NCI-H1417 (cell line): ENCODE data around the gene TSPAN5.

Experiments
- DNase-seq, 3 experiments: peaks; one replicate each; lab custom pipeline; 2025; lab: John Stamatoyannopoulos, UW

The TSPAN5 gene

DNA sequence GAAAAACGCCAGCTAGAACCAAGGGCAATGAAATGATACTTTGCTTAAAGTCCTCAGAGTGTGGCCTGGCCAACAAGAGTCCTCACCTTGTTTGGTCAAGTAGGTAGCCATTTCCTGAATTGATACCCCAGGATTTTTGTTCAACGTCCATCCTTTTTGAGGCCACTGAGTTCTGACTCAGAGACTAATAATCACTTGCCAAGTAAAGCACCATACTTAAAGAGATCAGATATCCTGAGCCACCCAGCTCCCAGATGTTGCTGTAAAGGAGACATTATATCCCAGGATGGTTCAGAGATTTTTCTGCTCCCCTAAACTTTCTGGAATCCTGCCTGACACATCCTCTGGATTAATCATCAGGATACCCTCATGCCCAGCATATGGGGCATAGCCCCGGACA is 206.3 kb downstream of the TSPAN5 start:
- DNase-seq = no peak

DNA sequence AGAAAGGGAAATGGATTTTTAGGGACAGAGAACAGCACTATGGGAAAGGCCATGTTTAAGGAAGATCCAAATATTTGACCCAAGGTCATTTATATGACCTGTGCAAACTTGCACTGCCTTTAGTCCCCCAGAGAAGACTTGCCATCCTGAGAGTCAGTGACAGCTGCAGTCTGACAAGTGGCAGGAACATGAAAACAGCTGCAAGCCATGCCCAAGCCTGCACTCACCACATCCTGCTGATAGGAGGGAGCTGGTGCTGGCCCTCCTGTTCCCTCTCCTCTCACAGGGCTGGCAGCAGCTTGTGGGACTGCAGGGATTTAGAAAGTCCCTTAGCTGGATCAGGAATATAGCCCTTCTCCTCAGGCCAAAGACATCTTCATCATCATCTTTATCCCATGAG is 209.5 kb downstream of the TSPAN5 start:
- DNase-seq = no peak

DNA sequence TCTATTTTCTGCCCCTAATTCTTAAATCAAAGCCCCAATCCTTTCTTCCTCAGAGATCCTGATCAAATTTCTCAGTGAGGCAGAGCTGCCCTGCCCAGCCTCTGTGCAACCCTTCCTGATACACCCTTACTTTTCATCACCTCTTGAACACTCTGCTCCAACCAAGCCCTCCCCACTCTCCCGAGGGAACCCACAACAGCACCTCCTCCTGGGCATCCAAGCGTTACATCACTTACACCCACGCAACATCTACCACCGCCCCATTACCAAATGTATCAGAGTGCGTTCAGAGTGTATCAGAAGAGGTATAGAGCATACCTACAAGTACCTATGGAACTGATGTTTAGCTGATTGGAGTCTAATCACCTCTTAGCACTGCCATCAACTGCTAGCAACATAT is 210.8 kb downstream of the TSPAN5 start:
- DNase-seq = peak in 2 of 3 experiments; percentile 4 to 69

DNA sequence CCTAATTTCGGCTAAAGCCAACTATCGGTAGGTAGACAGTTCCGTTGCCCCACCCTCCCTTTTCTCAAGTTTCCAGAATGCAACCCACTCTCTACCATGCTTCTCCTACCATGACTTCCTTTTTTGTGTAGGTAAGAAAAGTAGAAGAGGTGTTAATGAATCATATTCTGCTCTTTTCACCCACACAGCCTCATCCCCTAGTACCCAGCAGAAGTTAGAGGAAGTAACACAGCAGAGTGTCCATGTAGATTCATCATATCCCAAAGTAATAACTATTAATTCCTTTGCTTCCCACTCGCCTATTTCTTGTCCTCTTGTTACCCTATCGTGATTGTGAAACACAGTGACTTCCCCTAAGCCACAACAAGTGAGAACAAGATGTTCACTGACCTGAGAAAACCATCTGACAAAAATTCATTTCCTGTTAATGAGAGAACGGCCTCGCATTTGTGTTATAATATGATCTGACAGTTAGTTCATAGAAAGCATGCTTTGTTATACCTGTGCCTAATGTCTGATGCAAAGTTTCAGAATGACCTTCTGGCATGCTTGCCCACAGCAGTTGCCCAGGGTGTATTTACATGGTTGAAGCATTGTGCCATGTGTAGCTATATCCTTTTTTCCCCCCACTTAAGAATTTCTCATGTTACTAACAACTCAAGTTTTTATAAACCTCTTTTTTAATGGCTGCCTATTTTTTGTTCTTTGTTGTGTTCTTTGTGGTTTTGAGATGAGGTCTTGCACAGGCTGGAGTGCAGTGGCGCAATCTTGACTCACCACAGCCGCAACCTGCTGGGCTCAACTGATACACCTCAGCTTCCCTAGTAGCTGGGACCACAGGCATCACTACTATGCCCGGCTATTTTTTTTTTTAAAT is 211.7 kb downstream of the TSPAN5 start:
- DNase-seq = peak in 1 of 3 experiments; percentile 24

DNA sequence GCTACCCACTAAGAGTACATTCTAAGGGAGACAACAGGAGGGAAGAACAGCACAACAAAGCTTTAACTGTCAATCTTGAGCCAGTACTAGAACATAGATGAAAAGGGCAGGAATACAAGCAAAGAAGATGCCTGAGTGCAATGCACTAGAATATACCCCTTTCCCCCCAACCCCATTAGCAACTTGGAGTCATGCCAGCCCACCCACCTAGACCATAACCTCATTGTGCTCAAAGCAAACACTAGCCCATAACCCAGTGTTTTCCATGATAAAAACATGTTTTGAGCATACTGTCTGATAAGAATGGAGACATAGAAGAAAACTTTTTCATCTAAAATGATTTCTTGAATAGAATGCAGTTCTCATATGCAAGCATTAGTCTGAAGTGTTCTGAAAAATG is 214.0 kb downstream of the TSPAN5 start:
- DNase-seq = peak in 2 of 3 experiments; percentile 2 to 25

DNA sequence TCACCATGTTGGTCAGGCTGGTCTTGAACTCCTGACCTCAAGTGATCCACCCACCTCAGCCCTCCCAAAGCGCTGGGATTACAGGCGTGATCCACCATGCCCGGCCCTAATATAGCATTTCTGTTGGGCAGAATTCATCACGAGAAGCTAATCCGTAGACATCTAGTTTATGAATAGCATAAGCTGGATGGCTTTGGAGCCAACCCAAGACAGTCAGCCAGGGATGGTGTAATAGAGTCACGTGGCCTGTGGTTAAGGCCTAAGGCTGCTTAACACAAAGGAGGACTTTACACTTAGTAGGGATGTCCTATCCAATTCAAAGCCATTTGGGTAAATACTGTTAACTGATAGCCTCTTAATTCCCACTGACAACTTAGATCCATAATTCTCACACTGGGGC is 223.6 kb downstream of the TSPAN5 start:
- no peak for DNase-seq

DNA sequence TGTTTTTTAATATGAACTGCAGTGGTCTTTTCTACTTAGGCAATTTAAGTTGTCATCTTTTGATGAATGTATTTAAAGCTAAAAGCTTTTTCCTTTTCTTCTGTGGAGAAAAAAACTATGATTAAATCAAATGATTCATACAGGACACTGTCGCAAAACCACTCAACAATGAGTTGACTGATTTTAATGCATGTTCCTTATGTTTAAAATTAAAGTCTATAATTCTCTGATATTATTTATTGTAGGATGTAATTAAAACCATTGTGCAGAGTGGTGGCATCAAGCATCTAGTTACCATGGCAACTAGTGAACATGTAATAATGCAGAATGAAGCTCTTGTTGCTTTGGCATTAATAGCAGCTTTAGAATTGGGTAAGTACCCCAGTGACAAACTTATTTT is 224.7 kb downstream of the TSPAN5 start:
- DNase-seq = peak in 2 of 3 experiments; percentile 14 to 69

DNA sequence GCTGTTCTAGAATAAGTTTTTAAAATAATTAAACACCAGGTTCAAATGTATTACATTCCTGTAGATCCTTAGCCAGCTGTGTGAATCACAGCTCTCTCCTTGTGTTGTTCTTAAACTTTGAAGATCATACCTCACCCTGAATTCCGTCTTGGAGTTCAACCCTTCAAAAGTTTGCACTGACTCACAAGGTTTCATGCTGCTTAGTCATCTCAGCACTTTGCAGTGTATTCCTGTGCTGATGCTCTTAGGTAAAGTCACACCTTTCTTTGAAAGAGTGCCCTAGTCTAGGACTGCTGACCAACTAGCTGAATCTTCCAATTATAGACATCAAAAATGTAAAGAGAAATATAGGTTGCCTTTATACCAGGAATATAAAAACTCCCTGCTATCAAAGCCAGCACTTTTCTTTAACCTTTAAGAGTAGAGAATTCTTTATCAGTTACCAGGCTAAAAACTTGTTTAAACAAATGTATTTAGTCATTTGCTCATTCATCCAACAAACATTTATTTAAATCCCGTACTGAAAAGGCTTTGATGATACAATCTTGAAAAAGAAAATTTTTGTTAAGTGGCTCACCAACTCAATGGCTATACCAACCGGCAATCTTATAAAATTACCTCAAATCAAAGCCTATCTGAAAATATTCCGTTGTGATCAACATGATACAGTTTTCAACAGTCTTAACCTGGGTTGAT is 227.6 kb downstream of the TSPAN5 start:
- DNase-seq = no peak

DNA sequence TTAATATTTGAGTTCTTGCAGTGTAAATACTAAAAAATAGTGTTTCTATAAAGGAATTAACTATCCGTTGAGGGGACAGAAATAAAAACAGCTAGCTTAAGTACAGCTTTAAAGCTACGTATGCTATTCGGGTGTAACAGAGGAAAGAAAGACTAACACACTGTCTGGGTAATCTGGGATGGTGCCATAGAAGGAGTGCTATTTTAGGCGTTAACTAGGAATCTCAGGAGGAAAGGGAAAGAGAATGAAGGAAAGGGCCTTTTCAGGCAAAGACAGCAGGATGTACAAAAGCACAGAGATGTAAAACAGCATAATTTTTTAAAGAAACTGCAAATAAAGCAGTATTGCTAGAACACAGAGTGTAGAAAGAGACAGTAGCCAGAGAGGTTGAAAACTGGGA is 235.4 kb downstream of the TSPAN5 start:
- DNase-seq = no peak

DNA sequence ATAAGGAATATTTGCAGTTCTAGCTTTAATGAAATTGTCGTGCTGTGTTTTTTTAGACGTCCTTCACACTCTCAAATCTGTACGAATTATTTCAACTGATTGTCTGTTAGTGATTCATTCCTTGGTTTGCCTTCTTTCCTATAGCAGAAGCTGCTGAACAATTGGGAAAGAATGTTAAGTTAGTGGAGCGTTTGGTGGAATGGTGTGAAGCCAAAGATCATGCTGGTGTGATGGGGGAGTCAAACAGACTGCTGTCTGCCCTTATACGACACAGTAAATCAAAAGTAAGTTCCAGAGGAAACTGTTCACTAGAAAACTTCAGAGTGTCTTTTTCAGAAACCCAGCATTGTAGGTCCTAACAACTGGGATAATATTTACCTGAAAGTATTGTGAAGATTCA is 237.3 kb downstream of the TSPAN5 start:
- no peak for DNase-seq
